GM04503 (cell line): ENCODE data around the gene ALG12.

Experiments used
- DNase-seq: peaks from one replicate; pipeline ENCODE4 v3.0.0-alpha.2; 2012; ENCODE audit warnings: low read depth

ALG12 gene

DNA sequence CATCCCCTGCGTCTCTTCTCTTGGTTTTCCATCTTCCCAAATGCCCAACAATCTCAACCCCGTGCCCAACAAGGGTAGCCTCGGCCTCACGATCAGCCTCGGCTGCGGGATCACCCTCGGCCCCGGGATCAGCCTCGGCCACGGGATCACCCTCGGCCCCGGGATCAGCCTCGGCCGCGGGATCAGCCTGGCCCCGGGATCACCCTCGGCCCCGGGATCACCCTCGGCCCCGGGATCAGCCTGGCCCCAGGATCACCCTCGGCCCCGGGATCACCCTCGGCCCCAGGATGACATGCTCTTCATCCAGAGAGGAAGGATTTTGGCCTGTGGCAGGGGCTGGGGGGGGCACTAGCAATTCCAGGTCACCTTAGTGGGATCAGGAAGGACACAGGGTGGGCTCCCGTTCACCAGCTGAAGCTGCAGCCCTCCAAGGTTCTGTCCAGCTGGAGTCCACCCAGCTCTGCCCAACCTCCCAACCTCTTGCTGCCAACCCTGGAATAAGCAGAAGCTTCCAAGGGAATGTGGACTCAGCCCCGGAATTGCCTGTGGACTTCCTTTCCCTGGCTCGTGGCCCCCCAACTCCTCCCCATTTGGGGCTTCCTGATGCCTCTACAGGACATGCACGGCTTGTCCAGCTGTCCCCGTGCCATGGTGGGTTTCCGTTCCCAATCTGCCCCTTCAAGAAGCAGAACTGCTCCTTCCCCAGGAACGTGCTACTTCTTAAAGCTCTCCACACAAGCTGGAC, 6.2 kb downstream of the ALG12 start:
- no peak for DNase-seq

DNA sequence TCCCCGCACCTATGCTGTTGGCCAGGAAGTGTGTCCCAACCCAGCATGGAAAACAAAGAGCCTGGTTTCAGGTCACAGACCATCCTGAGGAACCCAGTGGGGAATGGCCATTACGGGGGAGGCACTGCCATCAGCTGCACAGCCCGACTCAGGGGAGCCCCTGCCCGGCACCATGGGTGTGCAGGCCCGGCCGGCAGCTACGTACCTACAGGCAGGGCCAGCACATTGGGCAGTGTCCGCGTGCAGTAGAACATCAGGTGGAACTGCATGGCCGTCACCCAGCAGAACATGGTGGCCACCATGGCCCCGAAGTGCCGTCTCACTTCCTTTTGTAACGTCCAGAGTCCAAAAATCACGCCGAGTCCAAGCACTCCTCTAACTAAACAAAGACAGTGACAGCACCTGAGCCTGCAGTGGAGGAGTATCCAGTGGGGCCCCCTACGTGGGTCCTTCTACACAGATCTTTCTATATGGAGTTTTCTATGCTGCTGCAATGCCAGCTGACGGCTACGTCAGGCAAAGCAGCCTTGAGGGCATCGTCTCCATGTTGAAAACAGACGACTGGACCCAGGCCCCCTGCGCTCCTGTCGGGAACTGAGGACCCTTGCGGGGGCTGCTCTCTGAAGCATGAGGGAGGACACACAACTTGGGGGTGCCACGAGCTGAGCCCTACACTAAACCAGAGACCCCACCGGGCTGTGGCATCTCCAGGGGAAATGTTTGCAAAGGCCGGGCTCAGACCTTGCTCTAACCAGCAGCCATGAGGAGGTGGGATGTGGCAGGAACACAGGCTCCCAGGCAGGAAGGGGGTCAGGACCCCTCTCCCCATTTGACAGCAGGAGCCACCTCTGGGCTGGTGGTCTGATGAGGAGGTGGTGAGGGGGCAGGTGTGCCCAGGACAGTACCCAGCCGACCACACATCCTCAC, 7.7 kb downstream of the ALG12 start:
- no peak for DNase-seq

GRCh38 chr22:49909476-49910205, 8.6 kb downstream of the ALG12 start:
- DNase-seq, result no peak

- no peak for DNase-seq
These were observed 10.4 kb downstream of the ALG12 start for GRCh38 chr22:49907807-49908206.

GRCh38 chr22:49906799-49907290, 11.4 kb downstream of the ALG12 start:
- no peak for DNase-seq

DNA sequence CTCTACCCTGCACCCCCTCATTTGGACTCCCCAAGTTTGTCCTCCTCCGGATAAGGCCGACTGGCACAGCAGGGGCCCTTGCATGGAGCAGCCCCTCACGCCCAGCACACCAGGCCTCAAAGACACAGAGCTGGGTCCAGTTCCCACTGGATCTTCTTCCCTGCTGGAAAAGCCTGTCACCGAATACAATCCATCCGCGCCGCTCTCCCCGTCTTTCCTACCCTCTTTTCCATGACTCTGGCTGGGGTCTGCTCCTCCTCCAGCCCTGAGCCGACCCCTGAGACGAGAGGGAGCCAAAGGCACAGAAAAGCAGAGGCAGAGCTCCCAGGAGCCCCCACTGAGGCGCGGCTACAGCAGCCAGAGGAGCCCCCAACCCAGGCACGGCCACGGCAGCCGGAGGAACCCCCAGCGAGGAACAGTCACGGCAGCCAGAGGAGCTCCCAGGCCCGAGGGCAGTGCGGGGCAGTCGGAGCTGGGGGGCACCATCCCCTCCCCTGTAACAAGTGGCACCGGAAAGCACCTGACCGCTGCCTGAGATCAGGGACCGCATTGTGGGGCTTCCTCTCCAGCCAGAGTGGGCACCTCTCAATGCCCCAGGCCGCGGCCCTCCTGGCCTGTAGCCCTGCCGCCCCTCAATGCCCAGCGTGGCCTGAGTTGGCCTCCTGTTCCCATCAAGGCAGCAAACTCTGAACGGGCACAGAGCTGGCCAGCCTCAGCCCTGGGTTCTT, 12.0 kb downstream of the ALG12 start:
- DNase-seq, result no peak

DNA sequence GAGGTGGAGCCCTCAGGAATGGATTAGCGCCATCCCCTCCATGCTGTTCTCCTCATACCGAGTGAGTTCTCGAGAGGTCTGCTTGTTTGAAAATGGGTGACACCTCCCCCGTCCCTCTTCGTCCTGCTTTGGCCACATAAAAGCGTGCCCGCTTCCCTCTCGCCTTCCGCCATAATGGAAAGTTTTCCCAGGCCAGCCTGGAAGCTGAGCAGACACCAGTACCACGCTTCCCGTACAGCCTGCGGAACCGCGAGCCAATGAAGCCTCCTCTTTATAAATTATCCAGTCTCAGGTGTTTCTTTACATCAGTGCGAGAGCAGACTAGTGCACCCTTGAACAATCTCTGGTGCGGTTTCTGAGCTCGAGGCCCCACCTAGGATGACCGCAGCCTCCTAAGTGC, 12.8 kb downstream of the ALG12 start:
- DNase-seq, result no peak

DNA sequence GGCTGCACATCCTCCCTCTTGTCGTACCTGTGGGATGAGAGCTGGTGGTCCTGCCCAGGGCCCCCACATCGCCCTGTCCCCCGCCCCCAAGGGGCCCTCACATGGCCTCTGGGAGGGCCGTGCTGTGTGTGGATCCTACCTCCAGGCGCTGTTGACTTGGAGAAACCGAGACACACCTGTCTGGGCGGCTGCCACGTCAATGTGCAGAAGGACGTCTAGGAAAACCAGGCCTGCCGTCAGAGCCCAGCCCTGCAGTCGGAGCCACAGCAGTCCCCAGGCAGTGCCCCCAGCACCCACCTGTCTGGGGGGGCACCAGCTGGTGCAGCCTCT, 14.2 kb downstream of the ALG12 start:
- no peak for DNase-seq

GRCh38 chr22:49903322-49904039, 14.8 kb downstream of the ALG12 start:
- no peak for DNase-seq

DNA sequence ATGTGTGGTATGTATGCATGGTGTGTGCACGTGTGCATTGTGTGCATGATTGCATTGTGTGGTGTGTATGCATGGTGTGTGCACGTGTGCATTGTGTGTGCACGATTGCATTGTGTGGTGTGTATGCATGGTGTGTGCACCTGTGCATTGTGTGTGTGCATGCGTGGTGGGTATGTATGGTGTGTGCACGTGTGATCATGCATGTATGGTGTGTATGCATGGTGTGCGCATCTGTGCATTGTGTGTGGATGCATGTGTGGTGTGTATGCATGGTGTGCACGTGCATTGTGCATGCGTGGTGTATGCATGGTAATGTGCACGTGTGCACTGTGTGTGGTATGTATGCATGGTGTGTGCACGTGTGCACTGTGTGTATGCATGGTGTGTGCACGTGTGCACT, 16.8 kb downstream of the ALG12 start:
- no peak for DNase-seq

DNA sequence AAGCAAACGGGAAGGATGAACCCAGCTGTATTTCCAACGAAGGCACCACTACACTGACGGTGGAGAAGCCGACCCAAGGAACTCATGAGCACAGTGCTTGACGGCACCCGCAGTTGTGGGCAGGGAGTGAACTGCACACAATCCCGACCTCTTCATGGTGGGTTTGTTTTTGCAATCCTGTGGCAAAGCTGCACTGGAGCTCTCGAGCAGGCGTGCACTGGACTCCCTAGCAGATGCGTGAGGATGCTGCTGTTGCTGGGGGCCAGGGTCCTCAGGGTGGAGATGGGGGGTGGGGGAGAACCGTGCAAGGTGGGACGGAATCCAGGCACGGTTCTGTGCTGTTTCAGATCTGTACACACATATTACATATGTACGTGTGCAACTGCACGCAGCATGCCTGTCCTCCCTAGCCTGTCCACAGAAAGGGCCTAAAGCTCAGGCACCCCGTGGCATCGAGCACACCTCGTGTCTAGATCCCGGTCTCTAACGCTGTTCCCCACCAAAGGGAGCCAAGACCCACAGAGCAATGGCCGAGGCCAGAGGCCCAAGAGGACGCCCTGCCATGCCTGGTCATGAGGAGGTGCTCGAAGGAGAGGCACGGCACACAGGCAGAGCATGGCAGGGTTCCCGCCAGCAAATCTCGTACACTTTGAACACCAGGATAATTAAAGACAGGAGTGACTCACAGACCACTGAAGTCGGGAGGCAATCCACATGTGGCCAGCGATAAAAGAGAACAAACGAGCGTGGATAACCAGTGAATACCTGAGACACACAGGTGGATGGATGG, 17.6 kb downstream of the ALG12 start:
- no peak for DNase-seq

- no peak for DNase-seq
These were observed 18.7 kb downstream of the ALG12 start for GRCh38 chr22:49899530-49899929.

DNA sequence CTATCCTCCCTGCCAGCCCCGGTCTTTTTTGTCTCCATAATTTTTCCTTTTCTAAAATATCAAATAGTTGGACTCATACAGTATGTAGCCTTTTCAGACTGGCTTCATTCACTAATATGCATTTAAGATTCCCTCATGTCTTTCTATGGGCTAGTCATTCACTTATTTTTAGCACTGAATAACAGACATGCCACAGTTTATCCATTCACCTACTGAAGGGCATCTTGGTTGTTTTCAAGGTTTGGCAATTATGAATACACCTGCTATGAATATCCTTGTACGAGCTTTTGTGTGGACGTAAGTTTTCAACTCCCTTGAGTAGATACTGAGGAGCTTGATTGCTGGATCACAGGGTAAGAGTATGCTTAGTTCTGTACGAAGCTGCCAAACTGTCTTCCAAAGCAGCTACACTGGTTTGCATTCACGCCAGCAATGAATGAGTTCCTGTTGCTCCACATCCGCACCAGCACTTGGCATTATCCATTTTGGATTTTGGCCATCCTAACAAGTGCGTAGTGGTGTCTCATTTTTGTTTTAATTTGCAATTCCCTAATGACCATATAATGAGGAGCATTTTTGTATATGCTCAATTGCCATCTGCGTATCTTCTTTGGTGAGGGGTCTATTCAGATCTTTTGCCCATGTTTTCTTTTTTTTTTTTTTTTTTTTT, 21.1 kb downstream of the ALG12 start:
- DNase-seq, result no peak

- DNase-seq, result no peak
These were observed 22.0 kb downstream of the ALG12 start for GRCh38 chr22:49896201-49896600.

DNA sequence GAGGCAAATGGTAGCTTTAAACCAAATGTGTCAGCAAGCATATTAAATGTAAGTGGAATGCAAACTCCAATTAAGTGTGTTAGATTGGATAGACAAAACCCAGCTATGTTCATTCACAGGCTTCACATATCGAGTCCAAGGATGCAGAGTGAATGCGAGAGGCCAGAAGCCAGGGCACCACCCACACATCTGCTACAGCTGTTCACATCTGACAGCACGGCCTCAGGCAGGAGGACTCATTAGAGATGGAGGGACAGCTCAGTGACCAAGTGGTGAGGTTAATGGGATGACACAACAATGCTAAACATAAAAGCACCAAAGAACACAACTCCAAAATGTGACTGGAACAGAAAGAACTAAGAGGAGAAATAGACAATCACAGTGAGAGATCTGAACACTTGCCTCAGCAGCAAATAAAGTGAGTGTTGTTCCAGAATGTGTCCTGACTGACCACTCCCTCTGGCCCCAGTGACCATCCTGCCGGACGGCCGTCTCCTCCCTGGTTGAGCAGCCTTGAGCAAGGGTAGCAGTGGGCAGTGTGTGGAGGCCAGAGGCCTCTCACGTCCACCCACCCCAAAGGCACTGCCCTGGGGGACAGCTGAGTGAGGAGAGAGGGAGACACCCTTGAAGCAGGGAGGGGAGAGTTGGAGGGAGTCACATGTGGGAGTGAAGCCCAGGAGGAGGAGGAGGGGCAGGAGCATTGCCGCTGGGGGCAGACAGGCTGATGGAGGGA, 23.8 kb downstream of the ALG12 start:
- DNase-seq, result no peak

DNA sequence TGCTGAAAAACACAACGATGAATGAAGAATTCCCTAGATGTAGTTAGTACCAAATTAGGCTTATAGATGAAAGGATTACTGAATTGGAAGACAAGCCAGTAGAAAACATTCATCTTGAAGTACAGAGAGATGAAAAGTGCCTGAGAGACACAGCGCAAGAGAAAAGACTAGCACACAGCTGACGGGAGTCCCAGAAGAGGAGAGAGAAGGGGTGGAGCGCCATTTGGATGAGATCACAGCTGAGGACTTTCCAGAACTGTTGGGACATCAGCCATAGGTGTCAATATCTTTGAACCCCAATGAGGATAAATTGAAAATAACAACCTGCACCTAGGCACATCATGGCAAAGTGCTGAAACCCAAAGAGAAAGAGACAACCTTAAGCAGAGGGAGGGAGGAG, 25.2 kb downstream of the ALG12 start:
- DNase-seq, result no peak

DNA sequence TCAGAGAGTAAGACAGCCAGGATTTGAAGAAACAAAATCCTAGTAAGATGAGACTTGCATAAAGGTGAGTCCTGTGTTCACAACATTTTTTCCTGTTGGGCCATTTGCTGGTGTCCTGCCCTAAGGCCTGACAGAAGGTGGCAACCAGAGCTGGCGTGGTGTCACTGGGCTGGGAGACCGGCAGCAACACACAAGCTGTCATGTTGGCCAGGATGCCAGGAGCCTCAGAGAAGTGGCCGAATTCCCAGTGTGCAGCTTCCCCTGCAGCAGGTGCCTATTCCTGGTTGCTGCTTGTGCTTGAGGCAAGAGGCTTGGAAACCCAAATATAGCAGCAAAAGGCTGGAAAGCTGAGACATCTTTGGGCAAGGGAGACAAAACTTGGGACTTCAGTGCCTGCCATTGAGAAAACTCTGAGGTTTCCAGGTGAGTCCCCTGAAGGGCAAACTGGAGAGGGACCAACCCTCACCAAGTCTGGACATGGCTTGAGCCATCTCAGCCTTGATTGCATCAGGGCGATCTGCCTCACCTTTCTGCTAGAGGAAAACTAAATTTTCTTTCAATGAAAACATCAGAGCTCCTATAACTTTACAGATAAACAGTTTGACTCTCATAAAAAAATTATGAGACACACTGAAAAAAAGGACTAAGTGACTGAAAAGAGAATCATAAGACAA, 25.9 kb downstream of the ALG12 start:
- DNase-seq, result no peak

GRCh38 chr22:49889071-49889470, 29.2 kb downstream of the ALG12 start:
- no peak for DNase-seq

DNA sequence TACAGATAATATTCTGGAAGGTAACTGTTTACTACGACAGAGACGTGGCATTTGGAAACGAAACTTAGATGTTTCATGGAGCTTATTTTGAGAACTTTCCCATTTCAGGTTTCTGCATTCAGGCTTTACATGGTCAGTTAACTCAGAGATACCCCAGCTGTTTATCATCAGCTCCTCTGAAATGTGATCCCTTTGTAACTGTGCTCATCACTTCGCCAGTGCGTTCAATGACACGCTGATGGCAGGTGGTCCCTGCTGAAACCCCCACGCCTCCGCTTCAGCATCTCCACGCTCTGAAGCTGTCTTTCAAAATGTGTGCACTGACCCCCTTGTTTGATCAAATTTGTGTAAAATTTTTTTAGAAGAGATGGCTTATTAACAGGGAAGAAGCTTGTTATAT, 30.5 kb downstream of the ALG12 start:
- no peak for DNase-seq
